ENCODE measurements around the gene LRRC4B. TPM values are rescaled to one million over a fixed set of nuclear protein-coding genes. Genes with fewer than 3 reads are reported as not detected.
"Not testable (repeated sequence)": the region's sequence is repeated elsewhere in the genome, so short reads cannot be mapped to it uniquely, and the experiment has no call there.

LRRC4B gene
- total and polyA plus RNA-seq, 11 donors, result 0.35 to 2.4 (median 0.97) TPM

DNA sequence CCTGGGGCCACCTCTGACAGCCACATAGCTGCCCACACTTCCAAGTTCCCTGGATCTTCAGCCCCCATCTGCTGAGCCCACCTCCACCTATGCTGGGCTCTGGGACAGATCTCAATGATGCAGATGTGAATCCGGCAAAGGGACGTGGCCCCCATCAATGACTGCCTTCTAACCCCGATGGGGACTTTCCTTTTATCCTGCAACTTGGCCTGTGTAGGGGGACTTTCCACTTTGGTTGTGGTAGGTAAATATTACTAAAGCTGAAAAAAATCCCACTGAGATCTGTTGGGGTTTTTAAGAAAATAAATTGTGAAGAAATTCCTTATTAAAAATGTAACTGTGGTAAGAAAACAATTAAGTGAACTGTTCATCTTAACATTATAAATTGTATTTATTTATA lies 33.8 kb downstream of the LRRC4B start:
- Histone ChIP-seq H3K27me3 (peaks cover 0 to 9% (median 0%) of the 10 kb centered on the region in 9 donors), H3K9me3 (peaks cover 0 to 16% (median 9%) of the 10 kb centered on the region in 12 donors), H3K27ac (no peak overlapping the region), H3K4me1 (peaks cover 0 to 3% (median 0%) of the 10 kb centered on the region in 12 donors), H3K36me3 (no peaks in the 10 kb centered on the region), H3K4me3 (no peak overlapping the region)
- TF ChIP-seq CTCF (IDR thresholded peaks at IDR 0.05), result no peak
- TF ChIP-seq POLR2A (IDR thresholded peaks at IDR 0.05), result no peak
- intact Hi-C loops (cut with DNase I), result loop anchor here in 2 of 10 donors (5.0 to 10.0 kb wide), 2 partner anchors 248 to 380 kb away; partner anchors contain the start of gene KLK4 (in 1 of the 2)
- ATAC-seq (no peak), DNase-seq (no peak)
- WGBS, 4 donors, result 84 to 96% (median 94%) methylated on average over 3 of the region's 3 CpGs

- DNase-seq, result no peak
- no peak for ATAC-seq
- Histone ChIP-seq H3K4me1 (peaks cover 0 to 3% (median 0%) of the 10 kb centered on the region in 12 donors), H3K4me3 (no peak overlapping the region), H3K27me3 (peaks cover 0 to 9% (median 0%) of the 10 kb centered on the region in 9 donors), H3K27ac (no peak overlapping the region), H3K36me3 (no peaks in the 10 kb centered on the region), H3K9me3 (peaks cover 0 to 16% (median 9%) of the 10 kb centered on the region in 12 donors)
- intact Hi-C loops (cut with DNase I), result loop anchor here in 2 of 10 donors (5.0 to 10.0 kb wide), 2 partner anchors 249 to 382 kb away; partner anchors contain the start of gene KLK4 (in 1 of the 2)
- TF ChIP-seq POLR2A (IDR thresholded peaks at IDR 0.05), result no peak
- TF ChIP-seq CTCF (IDR thresholded peaks at IDR 0.05), result no peak
- 90 to 95% (median 92%) methylated on average over 4 of the region's 4 CpGs for WGBS, 4 donors
These were observed 35.3 kb downstream of the LRRC4B start for GRCh38 chr19:50532952-50533351.

DNA sequence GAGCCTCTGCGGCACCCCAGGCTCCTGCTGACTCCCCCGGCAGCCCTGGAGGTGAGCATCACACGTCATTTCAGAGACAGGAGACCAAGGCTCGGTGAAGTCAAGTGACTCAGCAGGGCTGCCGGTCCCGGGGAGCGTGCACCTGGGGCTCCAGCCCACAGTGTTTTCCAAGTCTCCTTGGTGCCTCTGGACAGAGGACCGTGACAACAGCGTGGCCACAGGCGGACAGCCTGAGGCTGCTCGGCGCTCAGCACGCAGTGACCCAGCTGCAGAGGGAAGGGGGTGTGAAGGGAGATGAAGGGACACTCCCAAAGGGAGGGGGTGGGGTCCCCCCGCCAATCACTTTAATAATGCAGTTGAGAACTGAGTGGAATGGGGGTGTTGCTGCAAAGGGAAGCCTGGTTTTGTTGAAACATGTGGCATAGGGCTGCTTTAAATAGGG lies 37.0 kb downstream of the LRRC4B start:
- no peak overlapping the region for H3K4me3 ChIP-seq
- no peaks in the 10 kb centered on the region for H3K36me3 ChIP-seq
- no peak for DNase-seq
- H3K27me3 ChIP-seq, result peaks cover 0 to 9% (median 0%) of the 10 kb centered on the region in 9 donors
- H3K4me1 ChIP-seq, result no peaks in the 10 kb centered on the region
- TF ChIP-seq CTCF (IDR thresholded peaks at IDR 0.05) (no peak), POLR2A (IDR thresholded peaks at IDR 0.05) (no peak)
- no peak overlapping the region for H3K27ac ChIP-seq
- intact Hi-C loops (cut with DNase I), result loop anchor here in 2 of 10 donors (5.0 to 10.0 kb wide), 2 partner anchors 251 to 384 kb away; partner anchors contain the start of gene KLK4 (in 1 of the 2)
- 55 to 79% (median 67%) methylated on average over 13 to 14 of the region's 14 CpGs for WGBS, 4 donors
- ATAC-seq, result no peak
- peaks cover 0 to 16% (median 9%) of the 10 kb centered on the region in 12 donors for H3K9me3 ChIP-seq

GRCh38 chr19:50528052-50528451 lies 40.2 kb downstream of the LRRC4B start:
- H3K27ac ChIP-seq; H3K4me3 ChIP-seq; DNase-seq; intact Hi-C loops (cut with DNase I); H3K27me3 ChIP-seq; H3K36me3 ChIP-seq; H3K4me1 ChIP-seq; ATAC-seq: not testable (repeated sequence)
- peaks cover 0 to 10% (median 4%) of the 10 kb centered on the region in 12 donors for H3K9me3 ChIP-seq
- WGBS, 4 donors, result 91 to 98% (median 97%) methylated on average over 3 of the region's 3 CpGs

GRCh38 chr19:50522881-50523280 lies 45.4 kb downstream of the LRRC4B start:
- no peak for TF ChIP-seq POLR2A (IDR thresholded peaks at IDR 0.05)
- TF ChIP-seq CTCF (IDR thresholded peaks at IDR 0.05), result no peak

More at GRCh38 chr19:50522881-50523280, 45.4 kb downstream of the LRRC4B start:
- Histone ChIP-seq H3K27me3 (no peaks in the 10 kb centered on the region), H3K27ac (no peak overlapping the region), H3K9me3 (no peaks in the 10 kb centered on the region), H3K4me3 (no peak overlapping the region), H3K36me3 (no peaks in the 10 kb centered on the region), H3K4me1 (no peaks in the 10 kb centered on the region)
- ATAC-seq (no peak), DNase-seq (peak in 1 of 5 donors; percentile 24)
- intact Hi-C loops (cut with DNase I), result no loop called here
- WGBS, 4 donors, result 86 to 89% (median 87%) methylated on average over 8 to 10 of the region's 10 CpGs

Measured in heart left ventricle (tissue), 16 donors.